COLO668 (cell line): Measurements from ENCODE around the gene MAML1.
"Not testable (repeated sequence)": the region's sequence is repeated elsewhere in the genome, so short reads cannot be mapped to it uniquely, and the experiment has no call there.

Source experiments
- DNase-seq: peaks from one replicate; lab custom pipeline; 2025; ENCODE audit not compliant: unreplicated experiment; lab: John Stamatoyannopoulos, UW

The MAML1 gene, protein sequence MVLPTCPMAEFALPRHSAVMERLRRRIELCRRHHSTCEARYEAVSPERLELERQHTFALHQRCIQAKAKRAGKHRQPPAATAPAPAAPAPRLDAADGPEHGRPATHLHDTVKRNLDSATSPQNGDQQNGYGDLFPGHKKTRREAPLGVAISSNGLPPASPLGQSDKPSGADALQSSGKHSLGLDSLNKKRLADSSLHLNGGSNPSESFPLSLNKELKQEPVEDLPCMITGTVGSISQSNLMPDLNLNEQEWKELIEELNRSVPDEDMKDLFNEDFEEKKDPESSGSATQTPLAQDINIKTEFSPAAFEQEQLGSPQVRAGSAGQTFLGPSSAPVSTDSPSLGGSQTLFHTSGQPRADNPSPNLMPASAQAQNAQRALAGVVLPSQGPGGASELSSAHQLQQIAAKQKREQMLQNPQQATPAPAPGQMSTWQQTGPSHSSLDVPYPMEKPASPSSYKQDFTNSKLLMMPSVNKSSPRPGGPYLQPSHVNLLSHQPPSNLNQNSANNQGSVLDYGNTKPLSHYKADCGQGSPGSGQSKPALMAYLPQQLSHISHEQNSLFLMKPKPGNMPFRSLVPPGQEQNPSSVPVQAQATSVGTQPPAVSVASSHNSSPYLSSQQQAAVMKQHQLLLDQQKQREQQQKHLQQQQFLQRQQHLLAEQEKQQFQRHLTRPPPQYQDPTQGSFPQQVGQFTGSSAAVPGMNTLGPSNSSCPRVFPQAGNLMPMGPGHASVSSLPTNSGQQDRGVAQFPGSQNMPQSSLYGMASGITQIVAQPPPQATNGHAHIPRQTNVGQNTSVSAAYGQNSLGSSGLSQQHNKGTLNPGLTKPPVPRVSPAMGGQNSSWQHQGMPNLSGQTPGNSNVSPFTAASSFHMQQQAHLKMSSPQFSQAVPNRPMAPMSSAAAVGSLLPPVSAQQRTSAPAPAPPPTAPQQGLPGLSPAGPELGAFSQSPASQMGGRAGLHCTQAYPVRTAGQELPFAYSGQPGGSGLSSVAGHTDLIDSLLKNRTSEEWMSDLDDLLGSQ

GRCh38 chr5:179732412-179732917 lies at the start of gene MAML1:
Gene MAML1, plus strand, starts transcription at chr5:179732822. Its CDS starts 291 bp downstream, at chr5:179733113.
- peak; percentile 98 for DNase-seq

DNA sequence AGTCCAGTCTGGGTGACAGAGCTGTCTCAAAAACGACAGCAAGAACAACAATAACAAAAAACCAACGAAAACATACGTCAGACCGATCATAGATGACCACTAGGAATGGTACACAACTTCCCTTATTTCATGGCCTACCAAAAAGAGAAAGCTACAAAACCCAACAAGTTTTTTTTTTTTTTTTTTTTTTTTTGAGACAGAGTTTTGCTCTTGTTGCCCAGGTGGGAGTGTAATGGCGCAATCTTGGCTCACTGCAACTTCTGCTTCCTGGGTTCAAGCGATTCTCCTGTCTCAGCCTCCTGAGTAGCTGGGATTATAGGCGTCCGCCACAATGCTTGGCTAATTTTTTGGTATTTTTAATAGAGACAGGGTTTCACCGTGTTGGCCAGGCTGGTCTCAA lies 43.4 kb upstream of the MAML1 start:
- DNase-seq, result not testable (repeated sequence)

- DNase-seq, result no peak
Measured at GRCh38 chr5:179694561-179694960, 38.1 kb upstream of the MAML1 start.

- no peak for DNase-seq
Measured at GRCh38 chr5:179696603-179697002, 36.0 kb upstream of the MAML1 start.

GRCh38 chr5:179697108-179697507 lies 35.5 kb upstream of the MAML1 start:
- no peak for DNase-seq

GRCh38 chr5:179697543-179697942 lies 35.1 kb upstream of the MAML1 start:
- DNase-seq, result not testable (repeated sequence)

DNA sequence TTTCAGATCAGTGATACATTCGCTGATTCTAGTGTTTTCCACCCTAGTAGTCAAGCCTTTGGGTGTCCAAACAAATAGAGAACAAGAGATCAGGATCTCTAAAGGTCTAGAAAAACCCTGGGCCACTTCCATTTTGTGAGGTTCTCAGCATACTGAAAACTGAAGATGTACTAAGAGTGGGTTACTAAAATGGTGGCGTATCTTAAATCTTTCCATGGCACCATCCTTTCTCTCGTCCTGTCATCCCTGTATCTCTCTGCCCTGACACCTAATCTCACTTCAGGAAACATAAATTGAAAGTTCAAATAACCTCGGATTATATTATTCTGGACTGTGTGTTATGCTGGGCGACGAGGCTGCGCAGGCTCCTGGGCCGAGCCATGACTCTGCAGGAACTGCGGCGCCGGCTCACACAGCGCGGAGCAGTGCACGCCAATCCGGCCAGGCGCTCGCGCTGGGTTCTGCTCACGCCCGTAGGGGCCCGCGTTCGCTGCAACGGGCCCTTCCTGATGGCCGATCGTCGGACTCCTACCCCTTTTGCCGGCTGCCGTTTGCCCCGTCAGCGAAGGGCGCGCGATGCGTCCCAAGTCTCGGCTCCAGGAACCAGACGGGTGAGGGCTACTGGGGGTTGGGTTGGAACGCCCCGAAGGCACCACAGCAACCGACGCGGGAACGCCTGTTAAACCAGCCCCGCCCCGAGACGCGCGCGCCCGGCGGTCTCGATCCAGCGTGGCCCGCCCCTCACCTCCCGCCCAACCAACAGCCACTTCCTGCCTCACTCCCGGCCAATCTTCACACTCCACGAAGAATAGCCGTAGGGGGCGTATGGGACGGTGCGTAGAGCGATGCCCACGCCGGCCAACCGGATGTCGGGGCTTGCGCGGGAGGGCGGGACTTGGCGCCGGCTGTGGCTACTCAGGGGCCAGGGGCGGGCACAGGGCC lies 34.4 kb upstream of the MAML1 start:
- DNase-seq, result peak; percentile 96

GRCh38 chr5:179698935-179699615 lies 33.5 kb upstream of the MAML1 start, which contains the start of gene CANX:
Gene CANX, plus strand, starts transcription at chr5:179698967. Its CDS starts 6,715 bp downstream, at chr5:179705682.
- DNase-seq, result peak; percentile 29

- peak; percentile 7 for DNase-seq
Measured at GRCh38 chr5:179699616-179700237, 32.9 kb upstream of the MAML1 start.

- no peak for DNase-seq
Measured at GRCh38 chr5:179700401-179700918, 32.2 kb upstream of the MAML1 start.

DNA sequence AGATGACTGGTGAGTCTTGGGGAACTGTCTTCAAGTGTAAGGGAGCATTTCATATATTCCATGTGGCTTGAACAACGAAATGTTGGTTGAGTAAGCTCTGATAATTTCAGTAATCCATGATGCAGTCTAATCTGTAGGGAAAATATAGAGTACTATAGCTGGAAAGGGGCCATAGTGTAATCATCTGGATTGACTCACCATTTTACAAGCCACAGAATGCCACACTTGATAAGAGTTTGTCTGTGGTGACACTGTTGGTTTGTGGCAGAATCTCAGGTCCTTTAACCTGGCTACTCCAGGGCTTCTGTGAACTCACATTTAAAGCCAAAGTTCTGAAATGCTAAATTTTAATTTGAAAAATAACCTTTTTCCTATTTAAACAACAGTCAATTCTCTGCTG lies 16.3 kb upstream of the MAML1 start:
- DNase-seq, result no peak

- DNase-seq, result no peak
Measured at GRCh38 chr5:179720222-179720621, 12.4 kb upstream of the MAML1 start.

DNA sequence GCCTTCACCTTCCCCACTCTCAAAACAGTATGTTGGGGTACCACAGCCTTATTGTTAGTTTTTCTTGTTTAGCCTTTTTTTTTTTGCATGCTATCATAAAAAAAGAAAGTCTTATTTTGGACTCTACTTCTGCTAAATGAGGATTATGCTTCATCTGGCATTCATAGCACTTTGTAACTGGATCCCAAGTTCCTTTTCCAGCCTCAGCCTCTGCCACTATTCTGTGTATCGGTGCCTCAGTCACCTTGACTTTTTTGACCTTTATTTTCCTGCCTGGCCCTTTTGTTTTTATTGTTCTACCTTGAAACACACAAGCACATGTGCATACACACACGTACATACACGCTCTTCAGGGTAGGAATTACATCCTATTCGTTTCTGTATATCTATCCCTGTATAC lies 8.5 kb upstream of the MAML1 start:
- DNase-seq, result no peak

DNA sequence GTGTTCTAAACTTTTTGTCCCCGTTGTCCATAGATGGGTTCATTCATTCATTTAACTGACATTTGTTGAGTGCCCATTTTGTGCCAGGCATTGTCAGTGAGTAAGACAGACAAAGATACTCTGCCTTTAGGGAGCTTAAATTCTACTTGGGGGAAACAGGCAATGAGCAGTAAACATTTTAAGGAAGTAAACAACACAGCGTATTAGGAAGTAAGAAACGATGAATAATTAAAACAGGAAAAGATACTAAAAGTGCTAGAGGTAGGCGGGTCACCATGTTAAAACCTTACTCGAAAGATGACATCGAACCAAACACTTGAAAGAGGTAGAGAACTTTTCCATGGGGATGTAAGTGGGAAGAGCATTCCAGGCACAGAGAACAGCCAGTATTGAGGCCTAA lies 5.5 kb upstream of the MAML1 start:
- no peak for DNase-seq

GRCh38 chr5:179729303-179729702 lies 3.3 kb upstream of the MAML1 start:
- no peak for DNase-seq

DNA sequence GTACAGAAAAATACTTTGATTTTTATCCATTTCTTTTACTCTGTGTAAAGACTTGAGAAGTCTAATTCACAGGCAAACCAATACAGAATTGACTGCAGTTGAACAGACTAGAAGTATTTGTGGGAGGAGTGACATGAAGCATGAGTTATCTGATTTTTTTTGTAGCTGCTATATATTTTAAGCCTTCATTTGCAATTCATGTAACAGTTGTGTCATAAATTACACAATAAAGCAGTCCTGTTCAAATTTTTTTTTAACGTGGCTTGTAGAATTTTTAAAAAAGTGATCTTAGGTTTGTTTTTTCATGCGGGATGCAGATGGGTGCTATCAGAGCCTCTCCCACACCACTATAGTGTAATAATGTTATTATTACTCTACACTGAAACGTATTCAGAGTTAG lies 2.9 kb upstream of the MAML1 start:
- no peak for DNase-seq

- DNase-seq, result no peak
Measured at GRCh38 chr5:179730356-179730755, 2.3 kb upstream of the MAML1 start.

- DNase-seq, result no peak
Measured at GRCh38 chr5:179730852-179731251, 1.8 kb upstream of the MAML1 start.

- DNase-seq, result peak; percentile 0
Measured at GRCh38 chr5:179731791-179732411, 721 bp upstream of the MAML1 start.
